Activated gamma-delta T cell treated with anti-CD3 and anti-CD28 coated beads, Interleukin-2, amount 50 U/mL, for 16 hours (primary cell): ENCODE results near the gene PRSS48.
"Not testable (repeated sequence)": the region's sequence is repeated elsewhere in the genome, so short reads cannot be mapped to it uniquely, and the experiment has no call there.

ENCODE experiments used
- DNase-seq: peaks from one replicate; pipeline ENCODE4 v3.0.0-alpha.2; 2020; ENCODE audit warnings: low read depth

The PRSS48 gene

DNA sequence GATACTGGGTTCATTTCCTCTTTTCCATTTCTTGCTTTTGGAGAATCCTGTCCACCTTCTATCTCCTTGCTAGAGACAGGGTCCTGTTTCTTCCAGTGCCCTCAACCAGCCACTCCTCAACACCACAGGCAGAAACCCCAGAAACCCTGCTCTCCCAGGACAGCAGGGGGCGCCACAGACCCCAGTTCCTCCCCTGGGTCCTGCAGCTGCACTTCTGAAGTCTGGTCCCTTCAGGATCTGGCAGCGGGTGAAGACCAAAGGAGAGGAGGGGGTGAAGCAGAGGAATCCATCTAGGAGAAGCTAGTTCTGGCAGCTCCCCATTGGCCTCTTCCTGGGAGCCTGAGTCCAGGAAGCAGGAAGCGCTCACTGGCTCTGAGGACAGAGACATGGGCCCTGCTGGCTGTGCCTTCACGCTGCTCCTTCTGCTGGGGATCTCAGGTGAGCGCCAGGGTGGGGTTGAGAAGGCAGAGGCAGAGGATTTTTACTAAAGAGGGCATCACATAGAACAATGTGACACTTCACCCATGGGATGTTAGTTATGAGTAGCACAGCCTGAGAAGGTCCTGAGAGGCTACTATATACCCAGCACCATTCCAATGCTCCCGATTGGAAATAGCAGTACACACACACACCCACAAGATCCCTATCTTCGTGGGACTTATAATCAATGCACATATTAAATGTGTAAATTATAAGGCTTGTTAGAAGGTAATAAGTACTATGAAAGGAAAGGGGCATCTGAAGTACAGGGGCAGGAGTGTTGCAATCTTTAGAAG is at the start of gene PRSS48:
PRSS48 (plus strand) TSS at position 375 of the 776 bp plus-strand sequence; CDS start at position 387, 12 bp downstream.
- no peak for DNase-seq

GRCh38 chr4:151227172-151227571 is 49.8 kb upstream of the PRSS48 start:
- no peak for DNase-seq

GRCh38 chr4:151227731-151228130 is 49.2 kb upstream of the PRSS48 start:
- DNase-seq: no peak

DNA sequence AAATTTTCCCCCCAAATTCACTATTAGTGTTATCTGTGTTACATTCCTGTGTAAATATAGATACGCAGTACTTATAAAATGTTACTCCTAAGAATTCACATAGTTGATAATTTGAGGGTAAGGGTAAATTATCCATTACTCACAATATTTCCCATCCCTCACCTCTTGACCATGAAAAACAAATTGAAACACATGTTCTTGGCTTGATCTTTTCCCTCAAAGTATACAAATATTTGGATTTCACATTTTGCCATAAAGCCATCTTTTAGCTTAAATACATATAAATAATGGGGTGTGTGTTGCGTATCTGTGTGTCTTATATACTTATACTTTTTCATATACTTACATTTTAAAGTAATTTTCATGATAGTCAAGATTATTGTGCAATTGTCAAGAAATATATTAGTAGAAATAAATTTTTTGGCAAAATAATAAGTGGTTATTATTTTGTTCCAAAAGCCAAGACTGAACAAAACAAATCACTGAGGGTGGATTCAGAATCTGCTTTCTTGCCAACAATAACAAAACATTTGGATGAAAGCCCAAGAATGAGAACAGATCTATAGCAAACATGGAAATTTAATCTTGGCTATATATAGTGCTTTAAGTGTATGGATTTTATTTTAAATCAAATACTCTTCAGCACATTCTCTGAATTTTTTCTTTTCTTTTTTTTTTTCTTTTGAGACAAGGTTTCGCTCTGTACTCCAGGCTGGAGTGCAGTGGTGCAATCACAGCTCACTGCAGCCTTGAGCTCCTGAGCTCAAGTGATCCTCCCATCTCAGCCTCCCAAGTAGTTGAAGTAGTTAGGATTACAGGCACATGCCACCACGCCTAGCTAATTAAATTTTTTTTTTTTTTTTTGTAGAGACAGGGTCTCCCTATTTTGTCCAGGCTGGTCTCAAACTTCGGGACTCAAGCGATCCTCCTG is 48.5 kb upstream of the PRSS48 start:
- no peak for DNase-seq

DNA sequence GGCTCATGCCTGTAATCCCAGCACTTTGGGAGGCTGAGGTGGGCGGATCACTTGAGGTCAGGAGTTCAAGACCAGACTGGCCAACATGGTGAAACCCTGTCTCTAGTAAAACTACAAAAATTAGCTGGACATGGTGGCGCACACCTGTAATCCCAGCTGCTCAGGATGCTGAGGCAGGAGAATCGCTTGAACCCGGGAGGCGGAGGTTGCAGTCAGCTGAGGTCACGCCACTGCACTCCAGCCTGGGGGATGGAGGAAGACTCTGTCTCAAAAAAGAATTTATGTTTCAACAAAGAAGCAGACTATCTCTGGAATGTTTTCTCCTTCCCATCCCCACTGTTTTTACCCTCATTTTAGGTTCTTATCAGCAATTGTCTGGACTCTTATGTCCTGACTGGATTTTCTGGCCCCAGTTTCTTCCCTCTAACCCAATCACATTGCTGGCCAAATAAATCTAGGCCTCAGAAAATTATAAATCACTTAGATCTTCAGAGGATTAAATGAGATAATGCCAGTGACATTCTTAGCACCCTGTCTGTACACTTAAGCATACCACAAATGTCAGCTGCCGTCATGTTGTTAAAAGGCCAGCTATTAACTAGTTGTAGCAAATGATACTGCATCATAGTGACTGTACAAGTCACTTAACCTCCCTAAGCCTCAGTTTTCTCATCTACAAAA is 44.9 kb upstream of the PRSS48 start:
- DNase-seq: no peak

GRCh38 chr4:151233600-151233999 is 43.4 kb upstream of the PRSS48 start:
- no peak for DNase-seq

DNA sequence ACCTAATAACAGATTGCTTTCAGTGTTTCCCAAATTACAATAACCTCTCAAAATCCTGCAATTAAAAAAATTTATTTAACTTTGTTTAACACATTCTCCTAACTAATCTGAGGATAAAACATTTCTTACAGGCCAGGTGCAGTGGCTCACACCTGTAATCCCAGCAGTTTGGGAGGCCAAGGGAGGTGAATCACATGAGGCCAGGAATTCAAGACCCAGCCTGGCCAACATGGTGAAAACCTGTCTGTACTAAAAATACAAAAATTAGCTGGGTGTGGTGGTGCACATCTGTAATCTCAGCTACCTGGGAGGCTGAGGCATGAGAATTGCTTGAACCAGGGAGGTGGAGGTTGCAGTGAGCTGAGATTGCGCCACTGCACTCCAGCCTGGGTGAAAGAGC is 41.6 kb upstream of the PRSS48 start:
- DNase-seq: not testable (repeated sequence)

- DNase-seq: no peak
Measured at GRCh38 chr4:151236036-151236435, 40.9 kb upstream of the PRSS48 start.

GRCh38 chr4:151238477-151238876 is 38.5 kb upstream of the PRSS48 start:
- DNase-seq: no peak

- DNase-seq: no peak
Measured at GRCh38 chr4:151239608-151240007, 37.4 kb upstream of the PRSS48 start.

- DNase-seq: no peak
Measured at GRCh38 chr4:151242305-151242704, 34.7 kb upstream of the PRSS48 start.

GRCh38 chr4:151246742-151247141 is 30.2 kb upstream of the PRSS48 start:
- no peak for DNase-seq

GRCh38 chr4:151247395-151247794 is 29.6 kb upstream of the PRSS48 start:
- DNase-seq: no peak

GRCh38 chr4:151248519-151248918 is 28.4 kb upstream of the PRSS48 start:
- DNase-seq: no peak

GRCh38 chr4:151250706-151251105 is 26.3 kb upstream of the PRSS48 start:
- DNase-seq: no peak

DNA sequence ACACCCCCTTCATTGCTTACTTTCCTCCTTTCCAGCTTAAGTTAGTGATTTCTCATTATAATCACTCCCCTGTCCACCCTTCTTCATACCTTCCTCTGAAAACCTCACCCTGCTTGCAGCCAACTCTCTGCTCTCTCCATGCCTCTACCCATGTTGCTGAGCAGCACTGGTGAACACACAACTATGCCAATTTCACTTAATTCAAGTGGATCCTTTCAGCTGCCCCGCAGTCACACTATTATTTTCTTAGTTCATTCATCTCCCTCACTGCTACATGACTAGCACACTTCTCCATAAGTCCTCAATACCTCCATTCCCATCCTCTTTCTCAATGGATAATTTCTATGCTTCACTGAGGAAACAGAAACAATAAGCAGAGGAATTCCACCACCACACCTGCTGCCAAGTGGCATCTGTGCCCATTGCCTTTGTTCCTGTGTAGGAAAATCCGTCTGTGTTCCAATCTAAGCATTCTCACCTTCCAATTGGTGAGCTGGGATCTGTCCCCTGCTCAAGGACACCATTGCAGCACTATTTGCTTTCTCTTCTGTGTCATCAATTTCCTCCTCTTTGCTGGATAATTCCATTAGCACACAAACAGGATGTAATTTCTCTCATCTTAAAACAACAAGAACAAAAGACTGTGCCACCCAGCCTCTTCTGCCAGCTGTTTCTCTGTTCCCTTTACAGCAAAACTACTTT is 25.2 kb upstream of the PRSS48 start:
- no peak for DNase-seq

DNA sequence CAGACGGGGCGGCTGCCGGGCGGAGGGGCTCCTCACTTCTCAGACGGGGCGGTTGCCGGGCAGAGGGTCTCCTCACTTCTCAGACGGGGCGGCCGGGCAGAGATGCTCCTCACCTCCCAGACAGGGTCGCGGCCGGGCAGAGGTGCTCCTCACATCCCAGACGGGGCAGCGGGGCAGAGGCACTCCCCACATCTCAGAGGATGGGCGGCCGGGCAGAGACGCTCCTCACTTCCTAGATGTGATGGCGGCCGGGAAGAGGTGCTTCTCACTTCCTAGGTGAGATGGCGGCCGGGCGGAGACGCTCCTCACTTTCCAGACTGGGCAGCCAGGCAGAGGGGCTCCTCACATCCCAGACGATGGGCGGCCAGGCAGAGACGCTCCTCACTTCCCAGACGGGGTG is 21.7 kb upstream of the PRSS48 start:
- not testable (repeated sequence) for DNase-seq

GRCh38 chr4:151255680-151256079 is 21.3 kb upstream of the PRSS48 start:
- DNase-seq: not testable (repeated sequence)

DNA sequence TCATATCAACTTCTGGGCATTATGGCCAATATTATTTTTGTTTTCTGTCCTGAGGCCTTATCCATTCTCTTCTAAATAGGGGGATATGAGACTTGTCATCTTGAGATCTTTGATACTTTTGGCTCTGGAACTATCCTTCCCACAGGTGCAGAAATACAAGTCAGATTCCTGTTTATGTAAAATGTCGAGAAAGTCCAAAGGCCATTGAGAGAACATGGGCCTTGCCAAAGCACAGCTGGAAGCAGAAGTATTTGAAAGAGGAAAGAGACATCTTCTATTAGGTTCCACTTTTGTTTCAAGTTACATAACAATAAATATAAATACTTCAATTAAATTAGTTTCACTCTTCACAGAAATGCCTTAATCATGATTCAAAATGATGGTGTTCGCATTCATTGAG is 20.8 kb upstream of the PRSS48 start:
- no peak for DNase-seq

DNA sequence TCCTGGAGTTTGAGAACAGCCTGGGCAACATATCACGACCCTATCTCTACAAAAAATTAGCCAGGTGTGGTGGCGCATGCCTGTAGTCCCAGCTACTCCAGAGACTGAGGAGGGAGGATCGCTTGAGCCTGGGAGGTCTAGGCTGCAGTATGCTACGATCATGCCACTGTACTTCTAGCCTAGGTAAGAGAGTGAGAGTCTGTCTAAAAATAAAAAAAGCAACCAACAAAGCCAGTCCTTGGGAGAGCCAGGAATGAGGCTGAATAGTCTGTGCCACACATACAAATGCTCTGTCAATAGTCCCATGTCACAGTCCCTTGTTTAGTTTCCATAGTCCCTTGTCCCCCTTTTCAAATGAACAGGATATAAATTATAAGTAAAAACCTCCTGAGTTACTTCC is 19.3 kb upstream of the PRSS48 start:
- DNase-seq: no peak

DNA sequence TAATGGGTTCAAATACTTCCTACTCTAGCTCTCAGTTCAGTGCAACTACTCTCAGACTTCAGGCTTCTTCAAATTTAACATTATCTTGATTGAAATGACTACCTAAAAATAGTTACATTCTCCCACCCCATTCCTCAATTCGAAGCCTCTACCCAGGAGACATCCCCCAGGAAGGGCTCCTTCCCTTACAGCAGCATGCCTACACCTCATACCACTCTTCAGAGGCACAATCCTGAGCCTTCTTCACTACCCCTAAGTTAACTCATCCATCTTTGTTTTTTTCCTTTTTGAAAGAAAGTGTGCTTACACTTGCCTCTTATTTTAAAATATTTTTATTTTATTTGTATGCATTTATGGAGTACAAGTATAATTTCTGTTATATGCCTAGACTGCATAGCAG is 17.2 kb upstream of the PRSS48 start:
- no peak for DNase-seq

- no peak for DNase-seq
Measured at GRCh38 chr4:151260526-151260925, 16.4 kb upstream of the PRSS48 start.
